Prostate gland (tissue), 2 donors: ENCODE measurements around the gene TRIM37.

Experiments
- CTCF ChIP-seq, 4 experiments: fragments of 200-600 bp in 2 of 4; fragments of 450-650 bp in 2 of 4; sonication (generic) in 2 of 4; IDR thresholded peaks; 1 replicate in 3 of 4; 2 replicates in 1 of 4; pipeline ENCODE4 v1.5.1; 2016 to 2019; ENCODE audit warnings: antibody characterized with exemption in 4 of 4, mild to moderate bottlenecking in 2 of 4, moderate library complexity in 2 of 4
- POLR2A ChIP-seq: fragments of 450-650 bp; IDR thresholded peaks from one replicate; pipeline ENCODE4 v1.6.1; 2016; ENCODE audit warnings: antibody characterized with exemption, mild to moderate bottlenecking
- POLR2AphosphoS5 ChIP-seq: sonication (generic); formaldehyde crosslinking; IDR thresholded peaks from one replicate; pipeline ENCODE4 v1.6.1; 2017; ENCODE audit warnings: antibody characterized with exemption

- TF ChIP-seq CTCF (IDR thresholded peaks at IDR 0.05) (no peak), POLR2A (no peak), POLR2AphosphoS5 (no peak)
Observed at GRCh38 chr17:58991718-58992331, 114.9 kb downstream of the TRIM37 start.
